Mucosa of stomach (tissue), 1 donor: Measurements from ENCODE around the gene SMPDL3A.

Experiments used
- H3K27me3 ChIP-seq: one replicate; pipeline ENCODE4 v1.7.0; 2013; ENCODE audit warnings: mild to moderate bottlenecking, low read length; ENCODE audit not compliant: control insufficient read depth, insufficient read depth
- H3K36me3 ChIP-seq: one replicate; pipeline ENCODE4 v1.7.0; 2013; ENCODE audit warnings: low read length; ENCODE audit not compliant: control insufficient read depth, insufficient read depth
- H3K4me1 ChIP-seq: one replicate; pipeline ENCODE4 v1.7.0; 2013; ENCODE audit warnings: mild to moderate bottlenecking, low read length; ENCODE audit not compliant: control insufficient read depth, insufficient read depth
- H3K4me3 ChIP-seq: one replicate; pipeline ENCODE4 v1.7.0; 2013; ENCODE audit warnings: low read length
- H3K9ac ChIP-seq: one replicate; pipeline ENCODE4 v1.7.0; 2013; ENCODE audit warnings: mild to moderate bottlenecking, low read length, moderate library complexity
- H3K9me3 ChIP-seq: one replicate; pipeline ENCODE4 v1.7.0; 2013; ENCODE audit warnings: mild to moderate bottlenecking, low read length, moderate library complexity; ENCODE audit not compliant: control insufficient read depth
- donor health status: Pancreatic carcinoma.

Gene SMPDL3A

DNA sequence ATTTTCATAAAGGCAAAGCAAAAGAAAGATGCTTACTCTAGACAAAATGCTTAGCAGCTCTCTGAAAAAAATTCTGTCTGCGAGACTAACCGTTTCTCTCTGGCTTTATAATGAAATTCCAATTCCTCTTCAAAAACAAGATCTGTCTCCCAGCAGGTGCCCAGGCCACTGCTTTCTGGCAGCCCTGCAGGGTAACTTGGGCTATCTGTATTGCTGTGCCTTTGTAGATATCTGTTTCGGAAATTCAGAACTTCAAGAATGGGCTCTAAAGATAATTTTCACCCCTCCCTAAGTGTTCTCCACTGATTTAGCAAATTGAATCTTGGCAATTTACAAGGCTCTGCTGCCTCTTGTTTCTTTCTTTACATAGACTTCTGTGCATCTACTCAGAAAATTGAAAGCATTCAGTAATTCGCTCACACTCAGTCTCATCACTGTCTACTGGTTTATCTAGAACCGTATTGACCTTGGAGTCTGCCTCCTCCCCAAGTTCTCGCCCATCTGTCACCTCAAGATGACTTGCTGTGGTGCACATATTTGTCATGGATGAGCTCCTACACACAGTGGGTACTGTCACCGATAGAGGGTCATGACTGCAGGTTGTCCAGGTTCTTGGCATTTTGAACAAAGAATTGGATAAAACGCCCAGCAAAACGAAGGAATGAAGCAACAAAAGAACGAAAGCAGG lies 35.9 kb upstream of the SMPDL3A start:
- H3K9ac ChIP-seq, result no peak overlapping the region
- peaks cover 10% of the 10 kb centered on the region for H3K4me1 ChIP-seq
- H3K4me3 ChIP-seq, result no peak overlapping the region
- H3K27me3 ChIP-seq, result no peaks in the 10 kb centered on the region
- no peaks in the 10 kb centered on the region for H3K36me3 ChIP-seq
- H3K9me3 ChIP-seq, result no peaks in the 10 kb centered on the region

DNA sequence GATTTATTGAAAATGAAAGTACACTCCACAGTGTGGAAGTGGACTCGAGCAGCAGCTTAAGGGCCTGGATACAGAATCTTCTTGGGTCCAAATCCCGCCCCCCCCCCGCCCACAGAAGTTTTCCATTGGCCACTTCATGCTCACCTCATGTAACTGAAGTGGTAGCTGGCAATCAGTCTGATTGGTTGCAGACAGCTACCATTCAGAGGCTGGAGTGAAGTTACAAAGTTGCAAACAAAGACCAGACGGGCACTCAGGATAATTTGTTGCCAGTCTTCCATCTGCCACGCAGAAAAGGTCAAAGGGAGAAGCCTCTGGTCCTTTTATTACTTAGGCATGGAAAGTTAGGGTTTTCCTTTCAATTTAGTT lies 35.4 kb upstream of the SMPDL3A start:
- Histone ChIP-seq H3K4me1 (peaks cover 10% of the 10 kb centered on the region), H3K9me3 (no peaks in the 10 kb centered on the region), H3K4me3 (no peak overlapping the region), H3K36me3 (no peaks in the 10 kb centered on the region), H3K9ac (no peak overlapping the region), H3K27me3 (no peaks in the 10 kb centered on the region)

DNA sequence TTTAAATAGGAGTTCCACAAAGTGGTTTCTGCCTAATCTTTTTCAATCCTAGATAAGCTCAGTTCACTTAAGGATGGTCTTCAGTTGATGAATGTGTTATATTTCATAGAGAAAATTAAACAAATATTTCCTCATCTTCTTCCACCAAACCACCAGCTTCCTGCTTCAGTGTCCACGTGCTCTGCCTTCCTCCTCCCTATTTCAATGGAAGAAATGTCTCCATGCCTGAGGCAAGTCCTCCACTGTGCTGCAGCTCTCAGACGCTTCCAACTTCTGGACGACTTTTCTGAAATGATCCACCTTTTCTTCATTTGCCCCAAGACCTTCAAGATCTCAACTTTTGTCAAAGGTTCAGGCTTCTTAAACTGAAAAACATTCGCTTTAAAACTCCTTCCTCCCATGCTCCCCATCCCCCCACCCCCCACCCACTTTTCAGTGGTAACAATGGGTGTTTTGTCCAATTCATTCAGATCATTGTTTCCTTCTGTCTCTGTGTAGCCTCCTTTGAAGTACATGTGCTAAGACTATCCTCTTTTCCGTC lies 34.8 kb upstream of the SMPDL3A start:
- no peak overlapping the region for H3K9ac ChIP-seq
- no peak overlapping the region for H3K4me3 ChIP-seq
- H3K4me1 ChIP-seq, result peaks cover 10% of the 10 kb centered on the region

DNA sequence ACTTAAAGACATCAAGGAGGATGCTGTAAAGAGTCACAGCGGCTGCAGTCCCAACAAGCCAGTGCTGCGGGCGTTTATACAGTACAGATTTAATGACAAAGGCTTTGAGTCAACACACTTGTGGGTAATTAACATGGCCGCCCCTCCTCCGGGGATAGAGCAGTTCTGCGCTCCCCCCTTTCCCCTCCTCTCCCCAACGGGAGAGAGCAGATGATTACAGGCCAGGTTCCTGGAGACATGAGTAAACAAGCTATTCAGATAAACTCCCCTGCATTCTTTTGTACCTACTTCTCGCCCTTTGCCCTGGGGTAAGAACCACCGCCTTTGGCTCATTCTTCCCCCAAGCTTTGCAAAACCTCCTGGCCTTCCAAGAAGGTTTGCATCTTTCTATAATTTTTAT lies 33.2 kb upstream of the SMPDL3A start:
- Histone ChIP-seq H3K9me3 (no peaks in the 10 kb centered on the region), H3K4me3 (no peak overlapping the region), H3K9ac (no peak overlapping the region), H3K36me3 (no peaks in the 10 kb centered on the region), H3K27me3 (no peaks in the 10 kb centered on the region), H3K4me1 (peaks cover 10% of the 10 kb centered on the region)

More for the DNA sequence above, 34.8 kb upstream of the SMPDL3A start:
- Histone ChIP-seq H3K36me3 (no peaks in the 10 kb centered on the region), H3K9me3 (no peaks in the 10 kb centered on the region), H3K27me3 (no peaks in the 10 kb centered on the region)

DNA sequence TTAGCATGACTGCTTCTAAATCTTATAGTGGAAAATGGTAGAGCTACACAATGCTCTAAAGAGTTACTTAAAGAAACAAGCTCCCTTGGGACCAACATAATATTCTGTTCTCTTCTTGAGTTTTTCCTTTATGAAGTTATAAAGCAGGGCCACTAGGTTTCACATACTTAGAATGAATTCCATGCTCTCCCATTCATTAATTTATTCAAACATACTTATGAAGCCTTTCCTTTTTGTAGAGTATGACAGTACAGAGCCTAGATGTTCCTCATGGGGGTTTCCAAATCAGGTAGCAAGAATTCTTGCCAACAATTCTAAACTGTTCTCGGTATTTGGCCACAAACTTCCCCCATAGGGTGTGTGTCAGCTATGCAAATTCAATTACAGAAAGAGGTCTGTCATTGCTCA lies 30.1 kb upstream of the SMPDL3A start:
- Histone ChIP-seq H3K4me3 (no peak overlapping the region), H3K27me3 (no peaks in the 10 kb centered on the region), H3K4me1 (peaks cover 10% of the 10 kb centered on the region), H3K9me3 (no peaks in the 10 kb centered on the region), H3K36me3 (no peaks in the 10 kb centered on the region), H3K9ac (no peak overlapping the region)

DNA sequence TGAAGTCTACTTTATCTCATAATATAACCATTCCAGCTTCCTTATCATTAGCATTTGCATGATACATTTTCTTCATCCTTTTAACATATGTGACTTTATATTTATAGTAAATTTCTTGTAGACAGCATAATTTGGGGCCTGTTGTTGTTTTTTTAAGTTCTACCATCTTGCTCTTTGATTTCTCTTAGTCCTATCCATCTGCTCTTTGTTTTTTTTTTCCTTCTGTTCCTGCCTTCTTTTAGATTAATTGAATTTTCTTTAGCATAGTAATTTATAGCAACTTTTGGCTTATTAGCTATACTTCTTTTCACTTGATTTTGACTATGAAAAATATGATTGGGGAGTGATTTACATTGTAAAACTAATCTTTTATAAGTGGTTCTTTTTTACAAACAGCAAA lies 28.7 kb upstream of the SMPDL3A start:
- Histone ChIP-seq H3K4me1 (peaks cover 10% of the 10 kb centered on the region), H3K36me3 (no peaks in the 10 kb centered on the region), H3K9ac (no peak overlapping the region), H3K9me3 (no peaks in the 10 kb centered on the region), H3K4me3 (no peak overlapping the region), H3K27me3 (no peaks in the 10 kb centered on the region)

DNA sequence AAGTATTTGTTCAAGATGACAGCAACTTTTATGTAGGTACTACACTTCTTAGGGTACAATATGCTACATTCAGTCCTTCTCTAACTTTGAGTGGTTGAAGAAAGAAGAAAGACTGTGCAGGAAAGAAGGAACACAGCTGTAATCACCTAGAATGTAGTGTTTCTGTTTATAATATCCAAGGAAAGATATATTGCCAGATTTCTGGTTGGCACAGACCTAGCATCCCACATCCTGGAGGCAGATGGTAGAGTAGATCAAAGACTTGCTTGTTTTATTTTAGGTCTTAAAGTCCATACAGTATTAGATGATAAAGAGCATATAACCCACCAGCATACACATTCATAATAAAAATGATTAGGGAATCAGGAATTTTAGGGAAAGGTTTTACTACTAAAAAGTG lies 22.8 kb upstream of the SMPDL3A start:
- H3K36me3 ChIP-seq, result no peaks in the 10 kb centered on the region
- H3K27me3 ChIP-seq, result no peaks in the 10 kb centered on the region
- H3K4me1 ChIP-seq, result peaks cover 9% of the 10 kb centered on the region

DNA sequence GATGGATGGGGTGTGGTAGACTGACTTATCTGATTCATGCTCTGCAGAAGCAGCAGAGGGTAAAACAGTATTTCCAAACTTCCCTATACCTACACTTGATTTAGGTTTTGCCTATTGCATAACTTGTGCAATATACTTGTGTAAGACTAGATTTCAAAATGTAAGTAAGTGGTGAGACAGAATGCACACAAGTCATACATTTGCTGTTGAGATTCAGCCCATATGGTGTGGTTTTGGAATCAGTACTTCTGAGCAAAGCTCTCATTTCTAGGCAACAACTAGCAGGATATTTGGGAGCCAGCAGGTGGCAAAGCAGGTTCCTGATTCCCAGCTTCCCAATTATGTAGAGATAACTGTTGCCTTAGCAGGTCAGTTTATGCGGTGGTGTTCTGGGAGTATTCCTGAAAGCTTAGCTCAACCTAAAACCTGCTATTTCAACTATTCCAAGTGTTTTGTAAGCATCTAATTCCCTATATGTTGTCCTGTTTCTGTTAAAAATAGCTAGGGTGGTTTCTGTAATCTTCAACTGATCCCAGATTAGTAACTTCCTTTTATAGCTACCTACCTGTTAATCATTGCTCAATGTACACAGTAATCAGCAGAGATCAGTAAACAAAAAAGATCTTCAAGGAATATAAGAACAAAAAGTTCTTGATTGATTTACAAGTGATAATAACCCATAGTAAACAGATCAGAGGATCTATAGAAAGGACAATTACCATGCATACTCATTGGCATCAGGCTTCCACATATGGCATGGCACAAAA lies 18.0 kb upstream of the SMPDL3A start:
- Histone ChIP-seq H3K9me3 (no peaks in the 10 kb centered on the region), H3K9ac (no peak overlapping the region), H3K36me3 (no peaks in the 10 kb centered on the region), H3K4me1 (peaks cover 9% of the 10 kb centered on the region), H3K27me3 (no peaks in the 10 kb centered on the region), H3K4me3 (no peak overlapping the region)

More for the DNA sequence above, 22.8 kb upstream of the SMPDL3A start:
- Histone ChIP-seq H3K9me3 (no peaks in the 10 kb centered on the region), H3K9ac (no peak overlapping the region), H3K4me3 (no peak overlapping the region)

DNA sequence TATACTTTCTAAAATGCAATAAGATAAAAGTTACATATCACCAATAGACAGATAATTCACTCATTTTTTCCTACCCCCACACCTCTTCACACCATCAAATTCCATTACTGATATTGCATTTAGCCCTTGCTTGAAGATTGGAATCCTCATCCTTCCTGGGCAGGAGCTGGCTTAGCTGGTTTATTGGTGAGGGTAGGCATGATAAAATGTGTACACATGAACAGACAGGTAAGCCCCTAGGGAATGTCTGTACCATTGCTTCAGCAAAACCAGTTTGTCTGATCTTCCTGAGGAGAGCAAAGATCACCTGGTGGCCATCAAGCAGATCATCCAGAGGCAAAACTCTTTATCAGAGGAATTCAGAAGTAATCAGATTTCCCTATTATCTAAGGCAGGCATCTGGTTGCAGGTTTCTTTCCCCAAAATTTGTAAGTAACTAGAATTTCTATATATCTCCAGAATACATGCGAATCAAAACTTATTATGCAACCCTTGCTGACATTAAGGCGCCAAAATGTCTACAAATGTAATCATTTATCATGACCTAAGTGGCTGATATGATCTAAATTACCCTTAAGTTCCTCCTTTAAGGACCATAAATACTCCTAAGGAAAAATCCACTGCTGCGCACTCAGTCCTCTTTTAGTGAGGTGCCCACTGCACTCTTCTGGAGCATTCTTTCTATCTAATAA lies 16.2 kb upstream of the SMPDL3A start:
- no peak overlapping the region for H3K9ac ChIP-seq
- no peaks in the 10 kb centered on the region for H3K9me3 ChIP-seq
- no peak overlapping the region for H3K4me3 ChIP-seq
- H3K27me3 ChIP-seq, result no peaks in the 10 kb centered on the region
- no peaks in the 10 kb centered on the region for H3K36me3 ChIP-seq
- H3K4me1 ChIP-seq, result peaks cover 9% of the 10 kb centered on the region

DNA sequence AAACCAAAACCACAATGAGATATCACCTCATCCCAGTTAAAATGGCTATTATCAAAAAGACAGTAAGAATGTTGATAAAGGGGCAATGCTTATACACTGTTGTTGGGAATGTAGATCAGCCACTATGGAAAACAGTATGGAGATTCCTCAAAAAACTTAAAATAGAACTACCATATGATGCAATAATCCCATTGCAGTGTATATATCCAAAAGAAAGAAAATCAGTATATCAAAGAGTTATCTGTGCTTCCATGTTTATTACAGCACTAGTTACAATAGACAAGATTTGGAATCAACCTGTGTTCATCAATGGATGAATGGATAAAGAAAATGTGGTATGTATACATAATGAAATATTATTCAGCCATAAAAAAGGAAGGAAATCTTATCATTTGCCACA lies 13.1 kb upstream of the SMPDL3A start:
- Histone ChIP-seq H3K9me3 (no peaks in the 10 kb centered on the region), H3K9ac (no peak overlapping the region), H3K36me3 (no peaks in the 10 kb centered on the region), H3K4me3 (no peak overlapping the region), H3K27me3 (no peaks in the 10 kb centered on the region), H3K4me1 (peaks cover 1% of the 10 kb centered on the region)

DNA sequence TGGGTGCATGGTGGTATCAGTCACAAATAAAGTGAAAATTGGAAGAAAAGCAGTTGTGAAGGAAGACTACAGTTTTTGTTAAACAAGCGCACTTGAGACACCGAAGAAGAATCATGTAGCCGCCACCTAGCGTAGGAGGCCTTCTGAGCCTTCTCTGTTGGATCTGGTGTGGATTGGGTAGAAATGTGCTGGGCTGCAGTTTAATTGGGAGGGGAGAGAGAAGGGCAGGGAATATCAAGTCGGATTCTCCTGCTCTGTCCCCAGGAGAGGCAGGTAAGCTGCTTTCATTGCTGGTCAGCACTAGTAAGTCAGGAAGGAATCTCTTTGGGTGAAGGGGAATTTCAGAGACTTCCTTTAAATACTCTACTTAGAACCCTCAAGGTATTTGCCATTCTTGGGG lies 10.8 kb upstream of the SMPDL3A start:
- Histone ChIP-seq H3K9me3 (no peaks in the 10 kb centered on the region), H3K27me3 (no peaks in the 10 kb centered on the region), H3K4me1 (no peaks in the 10 kb centered on the region), H3K9ac (no peak overlapping the region), H3K36me3 (no peaks in the 10 kb centered on the region), H3K4me3 (no peak overlapping the region)
